SU-DHL-6 (cell line): ENCODE results near the gene PDE2A.

ENCODE experiments used
- H2AFZ ChIP-seq: fragments of 200-600 bp; sonication (generic); 2 replicates; pipeline ENCODE4 v1.6.1; 2014; ENCODE audit warnings: low read depth, mild to moderate bottlenecking, moderate library complexity, mixed read lengths, antibody characterized with exemption, low read length; ENCODE audit not compliant: severe bottlenecking
- H3F3A ChIP-seq: fragments of 200-600 bp; shearing (Covaris generic); 2 replicates; pipeline ENCODE4 v1.6.0; 2016; ENCODE audit warnings: antibody characterized with exemption, mild to moderate bottlenecking; ENCODE audit not compliant: insufficient read depth
- H3K27ac ChIP-seq: fragments of 200-600 bp; sonication (generic); 2 replicates; pipeline ENCODE4 v1.5.1; 2016; ENCODE audit warnings: low read depth, mild to moderate bottlenecking, low read length, moderate library complexity, mixed read lengths
- H3K27me3 ChIP-seq: fragments of 200-600 bp; sonication (generic), shearing (Covaris generic); 2 replicates; pipeline ENCODE4 v1.6.0; 2014; ENCODE audit warnings: mild to moderate bottlenecking, low read length
- H3K36me3 ChIP-seq: fragments of 200-600 bp; sonication (generic); 2 replicates; pipeline ENCODE4 v1.6.1; 2014; ENCODE audit warnings: mild to moderate bottlenecking, low read length, mixed read lengths
- H3K4me2 ChIP-seq: fragments of 300-600, 200-600 bp; shearing (Covaris generic), sonication (generic); 2 replicates; pipeline ENCODE4 v1.6.0; 2014; ENCODE audit warnings: low read length, low read depth, mild to moderate bottlenecking; ENCODE audit not compliant: poor library complexity, severe bottlenecking
- H3K4me3 ChIP-seq: fragments of 200-600 bp; sonication (generic); 2 replicates; pipeline ENCODE4 v1.5.1; 2014; ENCODE audit warnings: antibody characterized with exemption, low read length, mild to moderate bottlenecking, mixed read lengths; ENCODE audit not compliant: insufficient read depth, poor library complexity, severe bottlenecking
- H3K79me2 ChIP-seq: fragments of 200-600 bp; sonication (generic); 2 replicates; pipeline ENCODE4 v1.6.1; 2014; ENCODE audit warnings: mild to moderate bottlenecking, low read length, moderate library complexity; ENCODE audit not compliant: insufficient read depth
- H3K9ac ChIP-seq: fragments of 200-600 bp; sonication (generic); 2 replicates; pipeline ENCODE4 v1.7.0; 2014; ENCODE audit warnings: mild to moderate bottlenecking, low read length
- H3K9me2 ChIP-seq: fragments of 200-600 bp; sonication (generic); replicated peaks from 2 replicates; pipeline ENCODE4 v1.6.1; 2014; ENCODE audit warnings: low read length; ENCODE audit not compliant: insufficient read depth
- H3K9me3 ChIP-seq: fragments of 200-600 bp; sonication (generic); 2 replicates; pipeline ENCODE4 v1.6.1; 2014; ENCODE audit warnings: low read length, mixed read lengths; ENCODE audit not compliant: insufficient read depth
- H4K20me1 ChIP-seq: fragments of 200-600 bp; sonication (generic); 2 replicates; pipeline ENCODE4 v1.6.1; 2014; ENCODE audit warnings: low read depth, mild to moderate bottlenecking, antibody characterized with exemption, low read length, moderate library complexity, mixed read lengths
- CTCF ChIP-seq: fragments of 200-600 bp; sonication (generic); IDR thresholded peaks from one replicate; pipeline ENCODE4 v1.5.1; 2017; ENCODE audit warnings: antibody characterized with exemption, mild to moderate bottlenecking, low read length, moderate library complexity; ENCODE audit not compliant: insufficient read depth, poor library complexity, severe bottlenecking
- EZH2phosphoT487 ChIP-seq: fragments of 200-600 bp; sonication (generic), shearing (Covaris generic); conservative IDR thresholded peaks from 2 replicates; pipeline ENCODE4 v1.6.1; 2018; ENCODE audit warnings: mild to moderate bottlenecking, antibody characterized with exemption, low read length, moderate library complexity, mixed read lengths

Gene PDE2A

GRCh38 chr11:72648384-72649136, 25.7 kb downstream of the PDE2A start:
- no peak overlapping the region for H2AFZ ChIP-seq
- H3K4me3 ChIP-seq: no peak overlapping the region
- H4K20me1 ChIP-seq: no peaks in the 10 kb centered on the region
- H3K9me2 ChIP-seq: no peaks in the 10 kb centered on the region
- no peaks in the 10 kb centered on the region for H3K79me2 ChIP-seq
- no peaks in the 10 kb centered on the region for H3K27me3 ChIP-seq
- no peaks in the 10 kb centered on the region for H3K36me3 ChIP-seq
- H3K27ac ChIP-seq: no peak overlapping the region
- H3K9me3 ChIP-seq: no peaks in the 10 kb centered on the region
- H3K4me2 ChIP-seq: no peak overlapping the region
- TF ChIP-seq EZH2phosphoT487: no peak
- TF ChIP-seq CTCF: no peak
- no peak overlapping the region for H3K9ac ChIP-seq
- no peaks in the 10 kb centered on the region for H3F3A ChIP-seq

GRCh38 chr11:72647882-72648281, 26.3 kb downstream of the PDE2A start:
- Histone ChIP-seq H3K4me2 (no peak overlapping the region), H3K9me2 (no peaks in the 10 kb centered on the region), H4K20me1 (no peaks in the 10 kb centered on the region), H3K4me3 (no peak overlapping the region), H3K79me2 (no peaks in the 10 kb centered on the region), H3K27ac (no peak overlapping the region), H3K9me3 (no peaks in the 10 kb centered on the region), H2AFZ (no peak overlapping the region), H3F3A (no peaks in the 10 kb centered on the region), H3K36me3 (no peaks in the 10 kb centered on the region), H3K27me3 (no peaks in the 10 kb centered on the region), H3K9ac (no peak overlapping the region)
- TF ChIP-seq CTCF (no peak), EZH2phosphoT487 (no peak)

- Histone ChIP-seq H3K36me3 (no peaks in the 10 kb centered on the region), H3K4me3 (no peak overlapping the region), H4K20me1 (no peaks in the 10 kb centered on the region), H3K79me2 (no peaks in the 10 kb centered on the region), H2AFZ (no peak overlapping the region), H3K9ac (no peak overlapping the region), H3K9me3 (no peaks in the 10 kb centered on the region), H3K4me2 (no peak overlapping the region), H3K27ac (no peak overlapping the region), H3K9me2 (no peaks in the 10 kb centered on the region), H3F3A (no peaks in the 10 kb centered on the region), H3K27me3 (no peaks in the 10 kb centered on the region)
- TF ChIP-seq EZH2phosphoT487 (no peak), CTCF (no peak)
Observed at GRCh38 chr11:72646472-72646871, 27.8 kb downstream of the PDE2A start.
